NB4 (cell line): Measurements from ENCODE around the gene ZAR1.

ENCODE experiments used
- DNase-seq: peaks from one replicate; pipeline ENCODE4 v3.0.0; 2010; ENCODE audit warnings: low read depth
- H3K4me3 ChIP-seq: one replicate; pipeline ENCODE4 v1.5.1; 2011; ENCODE audit warnings: mild to moderate bottlenecking, low read depth, low read length, moderate library complexity
- MYC ChIP-seq: IDR thresholded peaks from 2 replicates; pipeline ENCODE4 v1.6.1; 2011; ENCODE audit warnings: low read depth, low read length
- POLR2A ChIP-seq: IDR thresholded peaks from 2 replicates; pipeline ENCODE4 v1.6.1; 2011; ENCODE audit warnings: mild to moderate bottlenecking; ENCODE audit not compliant: insufficient read length; ENCODE audit errors: extremely low read depth
- TF ChIP-seq, protein P1 (sequence below): IDR thresholded peaks from 2 replicates; pipeline ENCODE4 v1.6.1; 2011; ENCODE audit warnings: low read depth, low read length
- TF ChIP-seq, protein P2 (sequence below): IDR thresholded peaks from one replicate; pipeline ENCODE4 v1.5.1; 2012; ENCODE audit warnings: low read depth, low read length

The ZAR1 gene

DNA sequence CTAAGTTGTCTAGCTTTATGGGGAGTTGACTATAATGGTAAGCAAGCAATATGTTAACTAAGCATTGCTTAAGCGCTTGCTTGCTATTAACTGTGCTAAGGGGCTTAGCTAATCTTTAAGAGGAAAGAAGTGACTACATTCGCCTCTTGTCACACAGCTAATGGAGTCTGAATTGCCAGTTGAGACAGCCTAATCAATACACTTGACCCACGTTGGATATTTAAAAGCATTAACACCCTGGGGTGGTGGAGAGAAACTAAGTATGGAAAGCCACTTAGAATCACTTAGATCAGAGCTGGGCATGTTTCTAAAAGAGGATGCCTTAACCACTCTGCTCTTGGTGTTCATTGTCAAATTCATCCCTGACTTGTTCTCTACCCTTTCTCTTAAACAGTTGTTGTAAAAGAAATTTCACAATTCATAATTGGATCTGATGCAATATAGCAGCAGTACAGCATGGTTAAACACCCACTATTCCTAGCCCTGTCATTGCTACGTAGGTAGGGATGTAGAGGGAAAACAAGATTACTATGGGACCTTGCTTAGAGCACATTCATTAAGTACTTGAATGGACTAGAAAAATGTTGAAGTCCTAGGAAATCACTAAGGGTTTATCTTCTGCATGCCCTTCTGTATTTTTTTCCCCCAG is 3.5 kb downstream of the ZAR1 start:
- TF ChIP-seq POLR2A (no peak), MYC (no peak)
- TF ChIP-seq, protein P1, sequence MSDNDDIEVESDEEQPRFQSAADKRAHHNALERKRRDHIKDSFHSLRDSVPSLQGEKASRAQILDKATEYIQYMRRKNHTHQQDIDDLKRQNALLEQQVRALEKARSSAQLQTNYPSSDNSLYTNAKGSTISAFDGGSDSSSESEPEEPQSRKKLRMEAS: no peak
- TF ChIP-seq, protein P2, sequence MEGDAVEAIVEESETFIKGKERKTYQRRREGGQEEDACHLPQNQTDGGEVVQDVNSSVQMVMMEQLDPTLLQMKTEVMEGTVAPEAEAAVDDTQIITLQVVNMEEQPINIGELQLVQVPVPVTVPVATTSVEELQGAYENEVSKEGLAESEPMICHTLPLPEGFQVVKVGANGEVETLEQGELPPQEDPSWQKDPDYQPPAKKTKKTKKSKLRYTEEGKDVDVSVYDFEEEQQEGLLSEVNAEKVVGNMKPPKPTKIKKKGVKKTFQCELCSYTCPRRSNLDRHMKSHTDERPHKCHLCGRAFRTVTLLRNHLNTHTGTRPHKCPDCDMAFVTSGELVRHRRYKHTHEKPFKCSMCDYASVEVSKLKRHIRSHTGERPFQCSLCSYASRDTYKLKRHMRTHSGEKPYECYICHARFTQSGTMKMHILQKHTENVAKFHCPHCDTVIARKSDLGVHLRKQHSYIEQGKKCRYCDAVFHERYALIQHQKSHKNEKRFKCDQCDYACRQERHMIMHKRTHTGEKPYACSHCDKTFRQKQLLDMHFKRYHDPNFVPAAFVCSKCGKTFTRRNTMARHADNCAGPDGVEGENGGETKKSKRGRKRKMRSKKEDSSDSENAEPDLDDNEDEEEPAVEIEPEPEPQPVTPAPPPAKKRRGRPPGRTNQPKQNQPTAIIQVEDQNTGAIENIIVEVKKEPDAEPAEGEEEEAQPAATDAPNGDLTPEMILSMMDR: no peak
- H3K4me3 ChIP-seq: no peak overlapping the region
- peak; percentile 49 for DNase-seq

GRCh38 chr4:48495941-48496340 is 5.9 kb downstream of the ZAR1 start:
- DNase-seq: no peak
- no peak overlapping the region for H3K4me3 ChIP-seq
- TF ChIP-seq, protein P1: no peak
- TF ChIP-seq MYC: no peak
- TF ChIP-seq POLR2A: no peak
- TF ChIP-seq, protein P2: no peak

DNA sequence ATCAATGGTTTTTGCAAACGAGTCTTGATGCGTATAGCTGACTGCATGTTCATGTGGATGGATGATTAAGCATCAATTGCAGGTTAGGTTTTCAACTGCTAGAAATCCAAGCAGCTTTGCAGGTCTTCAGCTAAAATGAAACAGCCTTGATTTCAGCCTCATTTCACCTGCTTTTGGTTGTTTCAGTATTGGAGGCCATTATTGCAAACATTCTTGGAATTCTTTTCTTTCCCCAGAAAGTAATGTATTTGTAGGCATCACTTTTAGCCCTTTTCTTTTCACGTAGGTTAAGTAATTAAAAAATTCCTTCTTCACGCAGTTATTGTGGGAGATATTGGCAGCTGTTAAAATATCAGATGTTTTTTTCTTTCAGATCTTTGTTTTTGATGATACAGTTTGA is 8.8 kb downstream of the ZAR1 start:
- no peak for DNase-seq
- TF ChIP-seq, protein P1: no peak
- TF ChIP-seq MYC (no peak), POLR2A (no peak)
- TF ChIP-seq, protein P2: no peak
- H3K4me3 ChIP-seq: no peak overlapping the region

- TF ChIP-seq MYC (no peak), POLR2A (no peak)
- DNase-seq: no peak
- no peak overlapping the region for H3K4me3 ChIP-seq
These were observed 9.6 kb downstream of the ZAR1 start for GRCh38 chr4:48499551-48500066.

- TF ChIP-seq POLR2A: no peak
- TF ChIP-seq, protein P1: no peak
- no peak for TF ChIP-seq MYC
- TF ChIP-seq, protein P2: no peak
- DNase-seq: no peak
- no peak overlapping the region for H3K4me3 ChIP-seq
These were observed 13.4 kb downstream of the ZAR1 start for GRCh38 chr4:48503233-48504025.

GRCh38 chr4:48504026-48504330 is 13.9 kb downstream of the ZAR1 start:
- DNase-seq: no peak
- no peak for TF ChIP-seq MYC
- TF ChIP-seq, protein P1: no peak
- TF ChIP-seq, protein P2: no peak
- no peak for TF ChIP-seq POLR2A
- H3K4me3 ChIP-seq: no peak overlapping the region
